Lung (tissue), 12 donors: ENCODE measurements around the gene OR6A2. TPM values are rescaled to one million over a fixed set of nuclear protein-coding genes. Genes with fewer than 3 reads are reported as not detected.
"Not testable (repeated sequence)": the region's sequence is repeated elsewhere in the genome, so short reads cannot be mapped to it uniquely, and the experiment has no call there.

Experiments used
- ATAC-seq: fragments of 200-7000 bp; cut with Tn5 transposase; one replicate; pipeline ENCODE4 v1.9.1; 2020; ENCODE audit warnings: moderate number of reproducible peaks; ENCODE audit not compliant: insufficient read depth, low FRiP score
- DNase-seq, 3 donors: peaks; one replicate each; pipeline ENCODE4 v3.0.0-alpha.2; 2013 to 2017
- H3K27ac ChIP-seq, 2 donors: one replicate each; pipeline ENCODE4 v1.5.1; 2013; ENCODE audit warnings: mild to moderate bottlenecking in 2 of 2, moderate library complexity in 2 of 2, control low read depth in 1 of 2, inconsistent platforms in 1 of 2, low read depth in 1 of 2, low read length in 1 of 2
- H3K27me3 ChIP-seq, 3 donors: one replicate each; pipeline ENCODE4 v1.5.1; 2013; ENCODE audit warnings: low read length in 2 of 3; ENCODE audit not compliant: control insufficient read depth in 3 of 3, insufficient read depth in 3 of 3
- H3K36me3 ChIP-seq, 4 donors: one replicate each; pipeline ENCODE4 v1.5.1; 2013; ENCODE audit warnings: low read length in 4 of 4, mild to moderate bottlenecking in 1 of 4, moderate library complexity in 1 of 4; ENCODE audit not compliant: control insufficient read depth in 4 of 4, insufficient read depth in 4 of 4
- H3K4me1 ChIP-seq, 5 donors: one replicate each; pipeline ENCODE4 v1.5.1; 2013; ENCODE audit warnings: low read length in 5 of 5, mild to moderate bottlenecking in 2 of 5, moderate library complexity in 1 of 5; ENCODE audit not compliant: control insufficient read depth in 5 of 5, insufficient read depth in 5 of 5
- H3K4me3 ChIP-seq: one replicate; pipeline ENCODE4 v1.5.1; 2013; ENCODE audit warnings: mild to moderate bottlenecking, control low read depth, moderate library complexity
- H3K9ac ChIP-seq, 2 donors: one replicate each; pipeline ENCODE4 v1.5.1; 2013; ENCODE audit warnings: low read length in 2 of 2, control low read depth in 1 of 2; ENCODE audit not compliant: insufficient read depth in 1 of 2
- H3K9me3 ChIP-seq, 4 donors: one replicate each; pipeline ENCODE4 v1.5.1; 2013; ENCODE audit warnings: low read length in 3 of 4, mild to moderate bottlenecking in 1 of 4, moderate library complexity in 1 of 4; ENCODE audit not compliant: control insufficient read depth in 4 of 4, insufficient read depth in 3 of 4
- CTCF ChIP-seq: IDR thresholded peaks from 2 replicates; pipeline ENCODE4 v1.5.1; 2012; ENCODE audit warnings: mild to moderate bottlenecking; ENCODE audit errors: control extremely low read depth, extremely low read depth
- WGBS, 2 donors: extraction: QIAGEN DNeasy Blood & Tissue Kit; methylation state at CpG; one replicate each; pipeline ENCODE4 v1.1.7; 2013; 5-methylcytosine and 5-hydroxymethylcytosine counted together
- polyA plus RNA-seq, 2 donors: library from polyadenylated mRNA; stranded (reverse); fragments of 200-250 nt; gene quantifications; one replicate each; pipeline ENCODE4 v1.2.1, GENCODE V29; 2013
- total RNA-seq, 2 donors: library from RNA; depleted of rRNA in 1 of 2; stranded (reverse); fragments of >200 nt in 1 of 2; gene quantifications; one replicate each; pipeline ENCODE4 v1.2.1, GENCODE V29; 2014 to 2021
- donor health status: control.
- donor health status: control.
- donor health status: Bipolar disorder and iron deficiency.
- donor health status: healthy.
- donor health status: DM: yes; HTN: yes; CAD: no.

The OR6A2 gene
- total and polyA plus RNA-seq, 4 donors, result 0.21 to 0.23 TPM; not detected in 2

- no peak overlapping the region for H3K4me3 ChIP-seq
- H3K9me3 ChIP-seq, result peaks cover 0 to 5% (median 2%) of the 10 kb centered on the region in 4 donors
- no peaks in the 10 kb centered on the region for H3K4me1 ChIP-seq
- no peak overlapping the region for H3K27ac ChIP-seq
- no peaks in the 10 kb centered on the region for H3K27me3 ChIP-seq
- 69 to 82% methylated on average over 2 of the region's 2 CpGs for WGBS, 2 donors
- no peaks in the 10 kb centered on the region for H3K36me3 ChIP-seq
- no peak overlapping the region for H3K9ac ChIP-seq
- DNase-seq (no peak), ATAC-seq (no peak)
- TF ChIP-seq CTCF, result no peak
These were observed 14.2 kb upstream of the OR6A2 start for GRCh38 chr11:6813656-6814055.

GRCh38 chr11:6812390-6813005 is 13.0 kb upstream of the OR6A2 start:
- no peaks in the 10 kb centered on the region for H3K27me3 ChIP-seq
- H3K27ac ChIP-seq, result no peak overlapping the region
- WGBS, 2 donors, result 14 to 17% methylated on average over 6 of the region's 6 CpGs
- H3K4me3 ChIP-seq, result no peak overlapping the region
- H3K36me3 ChIP-seq, result no peaks in the 10 kb centered on the region
- peak; percentile 82 for ATAC-seq
- TF ChIP-seq CTCF, result peak; percentile 40
- H3K9me3 ChIP-seq, result no peaks in the 10 kb centered on the region
- no peak overlapping the region for H3K9ac ChIP-seq
- DNase-seq, result peak in 2 of 3 donors; percentile 8 to 21
- no peaks in the 10 kb centered on the region for H3K4me1 ChIP-seq

- DNase-seq, ATAC-seq, H3K27me3 ChIP-seq, H3K4me1 ChIP-seq, H3K9ac ChIP-seq, H3K27ac ChIP-seq, H3K4me3 ChIP-seq, H3K9me3 ChIP-seq, H3K36me3 ChIP-seq: not testable (repeated sequence)
These were observed 1.6 kb upstream of the OR6A2 start for GRCh38 chr11:6801075-6801474.

GRCh38 chr11:6794639-6795038 is 4.8 kb downstream of the OR6A2 start:
- H3K9me3 ChIP-seq, result no peaks in the 10 kb centered on the region
- no peak overlapping the region for H3K9ac ChIP-seq
- no peak for ATAC-seq
- WGBS, 2 donors, result 86 to 87% methylated on average over 4 of the region's 4 CpGs
- TF ChIP-seq CTCF, result no peak
- no peaks in the 10 kb centered on the region for H3K27me3 ChIP-seq
- H3K4me1 ChIP-seq, result no peaks in the 10 kb centered on the region
- no peaks in the 10 kb centered on the region for H3K36me3 ChIP-seq
- DNase-seq, result no peak
- H3K27ac ChIP-seq, result no peak overlapping the region
- no peak overlapping the region for H3K4me3 ChIP-seq
